ENCODE results near the gene AFAP1L2.

The AFAP1L2 gene

GRCh38 chr10:114285961-114286441 is 118.3 kb downstream of the AFAP1L2 start:
- DNase-seq, result no peak

GRCh38 chr10:114284346-114285071 is 119.8 kb downstream of the AFAP1L2 start:
- DNase-seq, result no peak

GRCh38 chr10:114283535-114284234 is 120.6 kb downstream of the AFAP1L2 start:
- DNase-seq, result no peak

- DNase-seq, result no peak
Observed at GRCh38 chr10:114283091-114283490, 121.2 kb downstream of the AFAP1L2 start.

GRCh38 chr10:114282526-114282925 is 121.8 kb downstream of the AFAP1L2 start:
- no peak for DNase-seq

GRCh38 chr10:114281461-114281860 is 122.8 kb downstream of the AFAP1L2 start:
- no peak for DNase-seq

GRCh38 chr10:114281006-114281405 is 123.3 kb downstream of the AFAP1L2 start:
- no peak for DNase-seq

- no peak for DNase-seq
Observed at GRCh38 chr10:114279901-114280644, 124.2 kb downstream of the AFAP1L2 start.

GRCh38 chr10:114279289-114279688 is 125.0 kb downstream of the AFAP1L2 start:
- DNase-seq, result no peak

GRCh38 chr10:114278884-114279191 is 125.5 kb downstream of the AFAP1L2 start:
- DNase-seq, result no peak

- DNase-seq, result no peak
Observed at GRCh38 chr10:114278140-114278883, 126.0 kb downstream of the AFAP1L2 start.

GRCh38 chr10:114276671-114277070 is 127.6 kb downstream of the AFAP1L2 start:
- DNase-seq, result no peak

GRCh38 chr10:114276066-114276465 is 128.2 kb downstream of the AFAP1L2 start:
- DNase-seq, result no peak

GRCh38 chr10:114274616-114275453 is 129.5 kb downstream of the AFAP1L2 start:
- no peak for DNase-seq

- no peak for DNase-seq
Observed at GRCh38 chr10:114273910-114274309, 130.4 kb downstream of the AFAP1L2 start.

- DNase-seq, result no peak
Observed at GRCh38 chr10:114272696-114273095, 131.6 kb downstream of the AFAP1L2 start.

- DNase-seq, result no peak
Observed at GRCh38 chr10:114271779-114272167, 132.5 kb downstream of the AFAP1L2 start.

GRCh38 chr10:114271075-114271778 is 133.1 kb downstream of the AFAP1L2 start:
- DNase-seq, result no peak

GRCh38 chr10:114266521-114266920 is 137.8 kb downstream of the AFAP1L2 start:
- no peak for DNase-seq

GRCh38 chr10:114265392-114266053 is 138.8 kb downstream of the AFAP1L2 start:
- DNase-seq, result no peak

- DNase-seq, result no peak
Observed at GRCh38 chr10:114262496-114262895, 141.8 kb downstream of the AFAP1L2 start.
